ENCODE results near the gene LMBRD2.

DNA sequence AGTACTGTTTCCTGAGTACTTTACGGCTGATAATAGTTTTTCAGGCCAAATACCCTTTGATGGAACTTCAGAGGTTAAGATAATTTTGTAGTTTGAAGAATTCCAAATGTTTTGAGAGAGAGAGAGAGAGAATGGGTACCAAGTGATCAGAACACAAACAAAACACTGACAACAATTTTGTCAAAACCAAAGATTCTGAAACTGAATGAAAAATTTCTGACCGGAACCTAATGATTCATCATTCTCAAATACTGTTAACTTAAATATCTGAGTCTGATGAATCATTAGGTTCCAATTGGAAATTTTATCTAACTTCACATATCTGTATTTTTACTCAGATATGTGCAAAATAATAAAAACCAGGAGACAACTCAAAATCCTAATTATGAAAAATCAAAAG is 4.0 kb downstream of the LMBRD2 start:
- TF ChIP-seq, protein P1, sequence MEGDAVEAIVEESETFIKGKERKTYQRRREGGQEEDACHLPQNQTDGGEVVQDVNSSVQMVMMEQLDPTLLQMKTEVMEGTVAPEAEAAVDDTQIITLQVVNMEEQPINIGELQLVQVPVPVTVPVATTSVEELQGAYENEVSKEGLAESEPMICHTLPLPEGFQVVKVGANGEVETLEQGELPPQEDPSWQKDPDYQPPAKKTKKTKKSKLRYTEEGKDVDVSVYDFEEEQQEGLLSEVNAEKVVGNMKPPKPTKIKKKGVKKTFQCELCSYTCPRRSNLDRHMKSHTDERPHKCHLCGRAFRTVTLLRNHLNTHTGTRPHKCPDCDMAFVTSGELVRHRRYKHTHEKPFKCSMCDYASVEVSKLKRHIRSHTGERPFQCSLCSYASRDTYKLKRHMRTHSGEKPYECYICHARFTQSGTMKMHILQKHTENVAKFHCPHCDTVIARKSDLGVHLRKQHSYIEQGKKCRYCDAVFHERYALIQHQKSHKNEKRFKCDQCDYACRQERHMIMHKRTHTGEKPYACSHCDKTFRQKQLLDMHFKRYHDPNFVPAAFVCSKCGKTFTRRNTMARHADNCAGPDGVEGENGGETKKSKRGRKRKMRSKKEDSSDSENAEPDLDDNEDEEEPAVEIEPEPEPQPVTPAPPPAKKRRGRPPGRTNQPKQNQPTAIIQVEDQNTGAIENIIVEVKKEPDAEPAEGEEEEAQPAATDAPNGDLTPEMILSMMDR (IDR thresholded peaks at IDR 0.05; ENCODE audit: extremely low read depth in 1 of 2, insufficient read depth in 1 of 2, low read depth in 1 of 2, low read length in 2 of 2): no peak
- TF ChIP-seq POLR2AphosphoS5 (IDR thresholded peaks at IDR 0.05; ENCODE audit: insufficient read depth, low read depth, low read length) (no peak), JUN (IDR thresholded peaks at IDR 0.05; ENCODE audit: borderline replicate concordance, insufficient read depth, insufficient read length, low read depth) (no peak)

Data from endothelial cell of umbilical vein (primary cell).